C4-2B (cell line): ENCODE measurements around the gene ZNF230.
A peak's percentile ranks its signal among the peaks of the same experiment; 100 is the strongest.

Source experiments
- H3K27ac ChIP-seq: fragments of 450-650 bp; 2 replicates; pipeline ENCODE4 v1.5.1; 2017
- CTCF ChIP-seq: fragments of 450-650 bp; conservative IDR thresholded peaks from 2 replicates; pipeline ENCODE4 v1.5.1; 2017; ENCODE audit warnings: mild to moderate bottlenecking
- ZFX ChIP-seq: fragments of 450-650 bp; IDR thresholded peaks from 2 replicates; pipeline ENCODE4 v1.6.1; 2017

ZNF230 gene

GRCh38 chr19:44042147-44042546 is 39.4 kb downstream of the ZNF230 start:
- H3K27ac ChIP-seq: no peak overlapping the region
- no peak for TF ChIP-seq ZFX
- TF ChIP-seq CTCF: no peak

- TF ChIP-seq ZFX: no peak
- no peak for TF ChIP-seq CTCF
- no peak overlapping the region for H3K27ac ChIP-seq
Measured at GRCh38 chr19:44050740-44051649, 48.2 kb downstream of the ZNF230 start.

- peak within 1 kb of the TSS; percentile 59 for H3K27ac ChIP-seq
- TF ChIP-seq CTCF (no peak), ZFX (no peak)
Measured at GRCh38 chr19:44051650-44052402, 49.1 kb downstream of the ZNF230 start, which contains the start of gene ZNF223. TSS of gene ZNF223 (plus strand) at chr19:44052036. CDS start at chr19:44055177, 3,141 bp downstream.

- TF ChIP-seq ZFX (no peak), CTCF (no peak)
- no peak overlapping the region for H3K27ac ChIP-seq
Measured at GRCh38 chr19:44055870-44056269, 53.1 kb downstream of the ZNF230 start.

GRCh38 chr19:44059229-44059628 is 56.5 kb downstream of the ZNF230 start:
- no peak for TF ChIP-seq ZFX
- TF ChIP-seq CTCF: no peak
- no peak overlapping the region for H3K27ac ChIP-seq

GRCh38 chr19:44061038-44061437 is 58.3 kb downstream of the ZNF230 start:
- H3K27ac ChIP-seq: no peak overlapping the region
- TF ChIP-seq CTCF: no peak
- TF ChIP-seq ZFX: no peak
